Endothelial cell of umbilical vein (primary cell): ENCODE results near the gene PLCB4.

Experiments
- CTCF ChIP-seq, 2 donors: IDR thresholded peaks; 1 replicate in 1 of 2; 2 replicates in 1 of 2; pipeline ENCODE4 v1.5.1; 2011; ENCODE audit warnings: low read length in 2 of 2, mild to moderate bottlenecking in 2 of 2, moderate library complexity in 2 of 2, control low read depth in 1 of 2, inconsistent platforms in 1 of 2, low read depth in 1 of 2; ENCODE audit not compliant: insufficient read depth in 1 of 2; ENCODE audit errors: extremely low read depth in 1 of 2
- EZH2 ChIP-seq: IDR thresholded peaks from 2 replicates; pipeline ENCODE4 v1.6.1; 2012; ENCODE audit warnings: borderline replicate concordance, low read depth, mild to moderate bottlenecking, moderate library complexity, low read length, inconsistent platforms; ENCODE audit not compliant: severe bottlenecking
- FOS ChIP-seq: IDR thresholded peaks from 2 replicates; pipeline ENCODE4 v1.6.1; 2011; ENCODE audit warnings: mild to moderate bottlenecking, low read length, moderate library complexity, borderline replicate concordance; ENCODE audit not compliant: insufficient read depth
- GATA2 ChIP-seq: IDR thresholded peaks from 2 replicates; pipeline ENCODE4 v1.7.0; 2011; ENCODE audit warnings: low read depth, mild to moderate bottlenecking, moderate library complexity, mixed read lengths, low read length; ENCODE audit not compliant: insufficient read length, insufficient read depth
- MAX ChIP-seq: IDR thresholded peaks from 2 replicates; pipeline ENCODE4 v1.6.1; 2011; ENCODE audit not compliant: insufficient read depth, insufficient read length
- MYC ChIP-seq: IDR thresholded peaks from one replicate; pipeline ENCODE4 v1.6.1; 2011; ENCODE audit warnings: mild to moderate bottlenecking, low read depth, low read length
- POLR2A ChIP-seq: IDR thresholded peaks from 2 replicates; pipeline ENCODE4 v1.6.1; 2012; ENCODE audit warnings: low read depth, mild to moderate bottlenecking, control low read depth, low read length

GRCh38 chr20:9492067-9492466 is 423.2 kb downstream of the PLCB4 start:
- TF ChIP-seq CTCF (IDR thresholded peaks at IDR 0.05; ENCODE audit: extremely low read depth in 1 of 2, insufficient read depth in 1 of 2, low read depth in 1 of 2, low read length in 2 of 2) (no peak), MYC (no peak), FOS (no peak), EZH2 (no peak), POLR2A (no peak), MAX (no peak), GATA2 (no peak)
